Gastroesophageal sphincter (tissue), 4 donors: ENCODE results near the gene RERE. TPM values are rescaled to one million over a fixed set of nuclear protein-coding genes. Genes with fewer than 3 reads are reported as not detected.
A peak's percentile ranks its signal among the peaks of the same experiment; 100 is the strongest.

Experiments
- ATAC-seq: fragments of 150-250 bp; one replicate; pipeline ENCODE4 v1.9.1; 2016; ENCODE audit warnings: mild to moderate bottlenecking, moderate library complexity
- H3K27ac ChIP-seq, 4 donors: fragments of 200-600 bp; sonication (generic) in 3 of 4; 1 replicate in 3 of 4; 2 replicates in 1 of 4; pipeline ENCODE4 v1.5.1; 2016 to 2019
- H3K27me3 ChIP-seq: fragments of 200-600 bp; sonication (generic); one replicate; pipeline ENCODE4 v1.5.1; 2019
- H3K36me3 ChIP-seq, 2 donors: fragments of 200-600 bp; sonication (generic); one replicate each; pipeline ENCODE4 v1.5.1; 2019; ENCODE audit warnings: control low read depth in 1 of 2
- H3K4me1 ChIP-seq, 3 donors: fragments of 200-600 bp; sonication (generic); 1 replicate in 2 of 3; 2 replicates in 1 of 3; pipeline ENCODE4 v1.5.1; 2016 to 2019; ENCODE audit warnings: control low read depth in 2 of 3
- H3K4me3 ChIP-seq, 2 donors: fragments of 200-600 bp; sonication (generic); one replicate each; pipeline ENCODE4 v1.5.1; 2019; ENCODE audit warnings: mild to moderate bottlenecking in 1 of 2, moderate library complexity in 1 of 2
- H3K9me3 ChIP-seq, 3 donors: fragments of 200-600 bp; sonication (generic); one replicate each; pipeline ENCODE4 v1.5.1; 2017 to 2019; ENCODE audit warnings: control low read depth in 2 of 3
- EP300 ChIP-seq: sonication (generic); formaldehyde crosslinking; IDR thresholded peaks from one replicate; pipeline ENCODE4 v1.6.1; 2017; ENCODE audit warnings: antibody characterized with exemption, mild to moderate bottlenecking
- POLR2A ChIP-seq, 2 donors: fragments of 450-650 bp; IDR thresholded peaks; one replicate each; pipeline ENCODE4 v1.6.1; 2017; ENCODE audit warnings: antibody characterized with exemption in 2 of 2, mild to moderate bottlenecking in 2 of 2, moderate library complexity in 1 of 2
- POLR2AphosphoS5 ChIP-seq: sonication (generic); formaldehyde crosslinking; IDR thresholded peaks from one replicate; pipeline ENCODE4 v1.6.1; 2017; ENCODE audit warnings: antibody characterized with exemption
- WGBS, 2 donors: methylation state at CpG; one replicate each; pipeline ENCODE4 v1.1.5; 2018; ENCODE audit warnings: low coverage in 1 of 2; 5-methylcytosine and 5-hydroxymethylcytosine counted together
- total RNA-seq, 4 donors: library from RNA; depleted of rRNA; stranded (reverse); fragments of >200 nt; gene quantifications; one replicate each; pipeline ENCODE4 v1.1.0, GENCODE V29; 2016
- TF ChIP-seq, protein P1 (sequence below), 4 experiments: fragments of 200-600 bp in 2 of 4; fragments of 450-650 bp in 2 of 4; sonication (generic) in 1 of 4; IDR thresholded peaks; one replicate each; pipeline ENCODE4 v1.5.1; 2017 to 2019; ENCODE audit warnings: antibody characterized with exemption in 4 of 4, mild to moderate bottlenecking in 2 of 4, moderate library complexity in 2 of 4

Gene RERE
- total RNA-seq, 4 donors from 2014 or later, result 112 to 212 (median 139) TPM

- Histone ChIP-seq H3K27ac (peak overlapping the region in 3 of 4 donors; percentile 18 to 59 (median 30)), H3K4me3 (no peak overlapping the region), H3K4me1 (peaks cover 4 to 73% (median 7%) of the 10 kb centered on the region in 3 donors), H3K27me3 (no peaks in the 10 kb centered on the region), H3K36me3 (no peaks in the 10 kb centered on the region), H3K9me3 (no peaks in the 10 kb centered on the region)
- no peak for ATAC-seq
- TF ChIP-seq, protein P1, sequence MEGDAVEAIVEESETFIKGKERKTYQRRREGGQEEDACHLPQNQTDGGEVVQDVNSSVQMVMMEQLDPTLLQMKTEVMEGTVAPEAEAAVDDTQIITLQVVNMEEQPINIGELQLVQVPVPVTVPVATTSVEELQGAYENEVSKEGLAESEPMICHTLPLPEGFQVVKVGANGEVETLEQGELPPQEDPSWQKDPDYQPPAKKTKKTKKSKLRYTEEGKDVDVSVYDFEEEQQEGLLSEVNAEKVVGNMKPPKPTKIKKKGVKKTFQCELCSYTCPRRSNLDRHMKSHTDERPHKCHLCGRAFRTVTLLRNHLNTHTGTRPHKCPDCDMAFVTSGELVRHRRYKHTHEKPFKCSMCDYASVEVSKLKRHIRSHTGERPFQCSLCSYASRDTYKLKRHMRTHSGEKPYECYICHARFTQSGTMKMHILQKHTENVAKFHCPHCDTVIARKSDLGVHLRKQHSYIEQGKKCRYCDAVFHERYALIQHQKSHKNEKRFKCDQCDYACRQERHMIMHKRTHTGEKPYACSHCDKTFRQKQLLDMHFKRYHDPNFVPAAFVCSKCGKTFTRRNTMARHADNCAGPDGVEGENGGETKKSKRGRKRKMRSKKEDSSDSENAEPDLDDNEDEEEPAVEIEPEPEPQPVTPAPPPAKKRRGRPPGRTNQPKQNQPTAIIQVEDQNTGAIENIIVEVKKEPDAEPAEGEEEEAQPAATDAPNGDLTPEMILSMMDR (IDR thresholded peaks at IDR 0.05), result peak; percentile 15 to 48 (median 36)
- no peak for TF ChIP-seq POLR2A (IDR thresholded peaks at IDR 0.05)
- 30 to 58% methylated on average over 2 to 3 of the region's 3 CpGs for WGBS, 2 donors
Observed at GRCh38 chr1:8718850-8719361, 98.5 kb downstream of the RERE start.

GRCh38 chr1:8717148-8717547 lies 100.3 kb downstream of the RERE start:
- no peaks in the 10 kb centered on the region for H3K27me3 ChIP-seq
- no peaks in the 10 kb centered on the region for H3K9me3 ChIP-seq
- WGBS, 2 donors, result 79 to 92% methylated on average over 3 of the region's 3 CpGs
- TF ChIP-seq, protein P1 (IDR thresholded peaks at IDR 0.05), result no peak
- TF ChIP-seq POLR2A (IDR thresholded peaks at IDR 0.05) (no peak), EP300 (no peak), POLR2AphosphoS5 (no peak)
- ATAC-seq, result no peak
- H3K4me1 ChIP-seq, result peaks cover 7 to 76% (median 15%) of the 10 kb centered on the region in 3 donors
- H3K4me3 ChIP-seq, result no peak overlapping the region
- peak overlapping the region in 2 of 4 donors; percentile 18 to 30 for H3K27ac ChIP-seq
- H3K36me3 ChIP-seq, result no peaks in the 10 kb centered on the region

- TF ChIP-seq POLR2A (IDR thresholded peaks at IDR 0.05), result no peak
- TF ChIP-seq, protein P1 (IDR thresholded peaks at IDR 0.05), result no peak
- TF ChIP-seq EP300, result no peak
- TF ChIP-seq POLR2AphosphoS5, result no peak
- no peaks in the 10 kb centered on the region for H3K27me3 ChIP-seq
- peaks cover 6 to 76% (median 22%) of the 10 kb centered on the region in 3 donors for H3K4me1 ChIP-seq
- 100% methylated on average over 1 of the region's 1 CpG; no CpG with 5 or more reads in 1 of the 2 donors for WGBS, 2 donors
- H3K36me3 ChIP-seq, result no peaks in the 10 kb centered on the region
- H3K9me3 ChIP-seq, result no peaks in the 10 kb centered on the region
- no peak overlapping the region for H3K4me3 ChIP-seq
- H3K27ac ChIP-seq, result peak overlapping the region in 1 of 4 donors; percentile 24
- ATAC-seq, result no peak
Observed at GRCh38 chr1:8716238-8716637, 101.2 kb downstream of the RERE start.

DNA sequence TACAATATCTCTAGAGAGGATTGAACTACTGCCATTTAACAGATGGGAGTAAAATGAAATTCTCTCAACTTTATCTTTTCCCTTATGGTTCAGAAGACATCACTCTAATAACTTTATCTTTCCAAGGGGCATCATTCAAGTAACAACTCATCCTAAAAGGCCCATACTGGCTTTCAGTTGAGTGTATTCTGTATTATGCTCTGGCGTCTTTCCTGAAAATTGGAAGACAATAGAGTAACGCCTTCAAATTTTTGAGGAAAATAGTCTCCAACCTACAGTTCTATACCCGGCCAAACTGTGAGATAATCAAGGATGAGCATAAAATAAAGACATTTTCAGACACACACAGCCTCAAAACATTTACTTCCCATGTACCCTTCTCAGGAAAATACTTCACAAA lies 103.3 kb downstream of the RERE start:
- Histone ChIP-seq H3K4me1 (peaks cover 7 to 84% (median 22%) of the 10 kb centered on the region in 3 donors), H3K4me3 (no peak overlapping the region), H3K27ac (peak overlapping the region in 1 of 4 donors; percentile 76), H3K9me3 (no peaks in the 10 kb centered on the region), H3K27me3 (no peaks in the 10 kb centered on the region), H3K36me3 (no peaks in the 10 kb centered on the region)
- TF ChIP-seq POLR2AphosphoS5 (no peak), EP300 (no peak), POLR2A (IDR thresholded peaks at IDR 0.05) (no peak)
- TF ChIP-seq, protein P1 (IDR thresholded peaks at IDR 0.05), result no peak
- 93 to 100% methylated on average over 3 of the region's 3 CpGs for WGBS, 2 donors
- ATAC-seq, result no peak
